NCI-H1694 treated with DMSO at 0.1 percent for 48 hours (cell line): ENCODE data around the gene PROK2.

Experiments used
- DNase-seq: peaks from one replicate; lab custom pipeline; 2025; lab: John Stamatoyannopoulos, UW

Gene PROK2

GRCh38 chr3:71734881-71735280, 50.1 kb downstream of the PROK2 start:
- no peak for DNase-seq

DNA sequence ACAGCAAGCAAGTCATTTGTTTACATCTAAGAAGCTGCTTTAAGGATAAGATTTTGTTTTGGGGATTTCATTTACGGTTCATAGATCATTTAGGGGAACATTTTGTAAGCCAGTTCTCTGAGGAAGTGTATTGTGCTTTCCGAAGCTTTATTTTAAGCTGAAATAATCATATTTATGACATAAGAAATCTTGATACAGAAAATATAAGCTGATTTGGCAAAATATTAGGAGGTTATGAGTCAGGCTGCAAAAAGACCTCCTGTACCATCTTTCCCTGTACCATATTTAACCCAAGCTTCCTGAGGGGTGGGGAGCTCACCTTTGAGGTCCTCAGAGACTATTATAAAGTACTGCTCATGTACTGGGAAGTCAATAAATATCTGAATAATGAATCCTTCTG, 51.6 kb downstream of the PROK2 start:
- DNase-seq, result no peak

- DNase-seq, result no peak
These were observed 52.3 kb downstream of the PROK2 start for GRCh38 chr3:71732637-71733036.

GRCh38 chr3:71728632-71729342, 56.2 kb downstream of the PROK2 start:
- DNase-seq, result peak; percentile 43

- DNase-seq, result no peak
These were observed 58.8 kb downstream of the PROK2 start for GRCh38 chr3:71726146-71726545.

DNA sequence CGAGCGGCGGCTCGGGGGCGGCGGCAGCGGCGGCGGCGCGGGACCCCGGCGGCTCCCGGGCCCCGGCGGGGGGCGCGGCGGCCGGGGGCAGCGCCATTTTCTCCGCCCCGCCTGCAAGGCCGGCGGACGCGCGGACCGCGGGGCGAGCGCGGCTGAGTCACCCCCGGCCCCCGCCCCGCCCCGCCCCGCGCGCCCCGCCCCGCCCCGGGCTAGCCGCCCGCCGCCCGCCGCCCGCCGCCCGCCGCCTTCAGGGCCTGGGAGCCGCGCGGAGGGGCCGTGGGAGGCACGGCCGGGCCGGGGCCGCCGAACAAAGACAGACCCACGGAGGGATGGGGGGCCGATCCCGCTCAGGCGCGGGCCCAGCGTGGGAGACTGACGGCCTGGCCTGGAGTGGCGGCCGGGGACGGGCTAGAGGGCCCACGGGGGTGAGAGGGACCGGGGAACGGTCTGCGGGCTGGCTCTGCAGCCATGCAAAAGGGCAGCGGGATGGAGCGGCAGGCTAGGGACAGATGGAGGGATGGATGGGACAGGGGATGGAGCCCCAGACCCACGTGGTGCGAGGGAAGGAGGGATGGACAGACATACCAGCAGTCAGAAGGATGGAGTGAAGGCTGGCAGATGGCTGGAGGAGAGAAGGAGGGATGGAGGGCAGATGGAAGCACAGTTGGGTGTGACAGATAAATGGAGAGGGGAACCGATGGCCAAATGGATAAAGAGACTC, 59.5 kb downstream of the PROK2 start, which contains the start of gene EIF4E3:
EIF4E3 (minus strand) TSS at position 132 of the 721 bp plus-strand sequence; CDS start at position 97, 35 bp downstream.
- no peak for DNase-seq

- DNase-seq, result no peak
These were observed 60.2 kb downstream of the PROK2 start for GRCh38 chr3:71724584-71725270.

- no peak for DNase-seq
These were observed 60.8 kb downstream of the PROK2 start for GRCh38 chr3:71724171-71724453.

GRCh38 chr3:71723452-71724170, 61.3 kb downstream of the PROK2 start:
- DNase-seq, result no peak

- DNase-seq, result no peak
These were observed 62.3 kb downstream of the PROK2 start for GRCh38 chr3:71722693-71723092.
